Muscle of back (tissue), 11 donors: ENCODE data around the gene PPP6R2. TPM values are rescaled to one million over a fixed set of nuclear protein-coding genes. Genes with fewer than 3 reads are reported as not detected.
A peak's percentile ranks its signal among the peaks of the same experiment; 100 is the strongest.

Experiments used
- DNase-seq, 3 donors: peaks; one replicate each; pipeline versions ENCODE4 v3.0.0 to v3.0.0-alpha.2; 2013
- polyA plus RNA-seq, 10 donors: library from polyadenylated mRNA; unstranded; fragments of 120-200 nt; gene quantifications; one replicate each; pipeline ENCODE4 v1.2.1, GENCODE V29; 2013; ENCODE audit not compliant: insufficient read length in 10 of 10

Gene PPP6R2
- polyA plus RNA-seq, 10 donors: 24.6 to 37.0 (median 31.5) TPM

DNA sequence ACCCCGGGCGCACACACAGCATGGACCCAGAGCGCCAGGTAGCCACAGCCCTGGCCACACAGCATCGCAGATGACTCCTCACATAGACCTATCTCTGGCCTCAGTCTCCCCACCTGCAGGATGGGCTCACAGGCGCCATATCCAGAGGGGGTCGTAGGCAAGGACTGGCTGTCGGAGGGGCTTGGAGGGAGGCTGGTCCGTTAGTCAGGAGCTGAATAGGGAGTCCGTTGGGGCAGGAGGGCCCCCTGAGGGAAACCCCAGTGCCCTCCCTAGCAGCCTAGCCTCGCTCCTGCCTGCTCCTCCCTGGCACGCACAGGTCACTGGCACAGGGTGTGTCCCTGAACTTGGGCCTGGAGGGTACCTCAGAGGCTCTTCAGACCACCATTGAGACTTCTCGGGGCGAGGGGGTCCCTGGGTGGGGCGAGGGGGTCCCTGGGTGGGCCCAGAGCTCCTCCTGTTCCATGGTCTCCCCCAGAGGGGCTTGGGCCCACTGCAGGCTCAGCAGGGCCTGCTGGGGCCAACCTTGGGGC, 37.7 kb upstream of the PPP6R2 start:
- no peak for DNase-seq

DNA sequence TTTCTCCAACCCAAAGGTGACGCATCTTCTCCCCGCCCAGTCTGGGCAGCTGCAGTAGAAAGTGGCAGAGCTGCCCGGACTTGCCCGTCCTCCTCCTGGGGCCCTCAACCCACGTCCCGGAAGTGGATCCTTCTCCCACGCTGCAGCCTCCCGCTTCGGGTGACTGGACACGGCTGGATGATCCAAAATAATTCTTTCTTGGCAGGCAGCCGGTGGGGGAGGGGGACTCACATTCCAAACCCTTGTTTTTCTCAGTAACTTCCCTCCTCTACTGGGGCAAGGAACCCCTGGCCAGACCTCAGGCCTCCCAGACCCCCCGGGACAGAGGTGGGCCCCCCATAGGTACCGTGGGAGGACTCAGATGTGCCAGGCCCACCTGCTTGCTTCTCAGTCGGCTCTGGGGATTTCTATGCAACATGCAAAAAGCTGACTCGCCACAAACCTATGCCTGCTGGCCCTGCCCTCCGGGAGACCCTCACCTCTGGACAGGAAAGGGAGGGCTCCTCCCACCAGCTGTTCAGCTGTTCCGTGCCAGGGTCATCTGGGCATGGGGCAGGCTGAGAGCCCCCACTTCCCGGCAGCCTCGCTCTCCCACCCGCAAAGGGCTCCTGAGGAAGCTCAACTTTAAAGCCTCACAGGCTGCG, 37.1 kb upstream of the PPP6R2 start:
- DNase-seq: peak; percentile 79 to 89 (median 85)

DNA sequence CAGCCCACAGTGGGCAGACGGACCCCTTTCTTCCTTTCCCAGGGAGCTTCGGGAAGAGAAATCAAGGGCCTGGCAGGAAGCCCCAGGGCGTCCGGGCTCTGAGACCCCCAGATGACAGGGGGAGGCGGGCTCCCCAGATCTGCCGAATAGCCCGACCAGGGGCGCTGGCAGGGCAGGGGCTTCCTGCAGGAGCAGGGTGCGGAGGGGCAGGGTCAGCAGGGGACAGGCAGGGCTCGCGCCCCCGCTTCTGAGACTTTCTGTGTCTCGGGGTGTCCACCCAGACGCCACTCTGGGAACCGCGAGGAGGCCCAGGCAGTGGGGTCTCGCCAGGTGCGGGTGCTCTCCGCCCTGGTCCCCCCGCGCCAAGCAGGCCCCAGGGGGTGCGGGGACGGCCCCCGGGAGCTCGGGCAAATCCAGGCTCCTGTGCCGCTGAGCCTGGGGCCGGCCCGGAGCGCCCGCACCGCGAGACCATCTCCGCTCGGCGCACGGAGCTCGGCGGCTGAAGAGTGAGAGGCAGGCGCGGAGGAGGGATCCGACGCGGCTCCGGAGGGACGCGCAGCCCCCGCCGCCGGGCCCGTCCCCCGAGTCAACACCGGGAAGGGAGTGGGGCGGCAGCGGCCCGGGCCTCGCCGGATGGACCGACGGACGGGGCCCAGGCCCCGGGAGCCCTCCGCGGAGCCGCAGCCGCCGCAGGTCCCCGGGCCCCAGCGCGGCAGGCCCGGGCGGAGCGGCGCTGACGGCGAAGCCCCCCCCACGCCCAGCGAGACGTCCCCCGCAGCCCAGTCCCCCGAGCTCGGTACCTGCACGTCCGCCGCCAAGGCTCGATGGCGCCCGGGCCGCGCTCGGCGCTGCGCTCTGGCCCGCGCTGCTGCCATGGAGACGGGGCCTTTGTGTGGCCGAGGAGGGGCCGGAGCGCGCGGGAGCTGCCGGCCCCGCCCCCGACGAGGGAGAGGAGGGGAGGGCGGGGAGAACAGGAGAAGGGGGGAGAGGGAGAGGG, 36.1 kb upstream of the PPP6R2 start, which contains the start of gene PLXNB2:
Gene PLXNB2 (minus strand): TSS at position 894 of the 997 bp plus-strand sequence. CDS start 17,062 bp downstream, outside the sequence.
- peak; percentile 83 to 94 (median 91) for DNase-seq

DNA sequence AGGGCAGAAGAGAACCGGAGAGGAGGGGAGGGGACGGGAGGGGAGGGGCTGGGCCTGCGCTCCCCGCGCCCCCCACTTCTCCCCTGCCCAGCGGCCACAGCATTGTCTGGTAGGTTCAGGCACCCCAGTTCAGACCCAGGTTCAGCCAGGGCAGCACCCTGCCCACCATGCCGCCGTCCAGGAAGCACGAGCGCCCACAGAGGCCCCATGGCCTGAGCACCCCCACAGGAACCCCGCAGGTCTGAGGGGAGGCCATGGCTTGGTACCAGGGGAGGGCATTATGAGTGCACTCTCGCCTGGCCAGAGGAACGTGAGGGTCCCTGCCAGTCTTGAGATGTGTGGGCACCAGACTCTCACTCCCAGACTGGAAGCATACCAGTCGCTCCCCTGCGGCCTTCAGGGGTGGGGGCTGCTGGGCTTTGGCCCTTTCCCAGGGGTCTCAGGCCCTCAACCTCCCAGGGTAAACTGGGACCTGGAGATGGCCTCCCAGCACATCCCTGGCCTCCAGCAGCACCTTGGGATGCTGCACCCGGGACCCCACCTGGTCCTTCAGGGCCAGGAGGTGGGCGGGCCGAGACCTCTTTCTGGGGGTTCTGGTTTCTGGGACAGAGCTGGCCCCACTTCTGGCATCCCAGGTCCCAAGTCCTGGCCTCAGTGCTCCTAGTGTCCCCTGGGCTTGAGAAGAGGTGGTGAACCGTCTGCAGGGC, 35.1 kb upstream of the PPP6R2 start:
- DNase-seq: peak in 1 of 3 donors; percentile 69

DNA sequence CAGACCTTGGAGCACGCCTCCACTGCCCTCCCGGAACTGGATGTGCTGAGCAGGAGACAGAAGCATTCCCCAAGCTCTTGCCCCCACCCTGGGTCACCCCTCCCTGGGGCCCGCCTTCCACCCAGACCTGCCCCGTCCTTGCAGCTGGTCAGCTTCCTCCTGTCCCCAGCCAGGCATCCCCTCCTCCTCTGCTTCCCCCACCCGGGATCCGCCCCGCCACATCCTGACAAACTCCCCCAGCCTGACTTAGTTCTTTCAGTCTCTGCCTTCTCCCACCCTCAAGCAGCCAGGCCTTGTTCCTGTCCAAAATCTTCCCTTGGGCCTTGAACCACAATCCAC, 34.6 kb upstream of the PPP6R2 start:
- DNase-seq: peak in 1 of 3 donors; percentile 80

DNA sequence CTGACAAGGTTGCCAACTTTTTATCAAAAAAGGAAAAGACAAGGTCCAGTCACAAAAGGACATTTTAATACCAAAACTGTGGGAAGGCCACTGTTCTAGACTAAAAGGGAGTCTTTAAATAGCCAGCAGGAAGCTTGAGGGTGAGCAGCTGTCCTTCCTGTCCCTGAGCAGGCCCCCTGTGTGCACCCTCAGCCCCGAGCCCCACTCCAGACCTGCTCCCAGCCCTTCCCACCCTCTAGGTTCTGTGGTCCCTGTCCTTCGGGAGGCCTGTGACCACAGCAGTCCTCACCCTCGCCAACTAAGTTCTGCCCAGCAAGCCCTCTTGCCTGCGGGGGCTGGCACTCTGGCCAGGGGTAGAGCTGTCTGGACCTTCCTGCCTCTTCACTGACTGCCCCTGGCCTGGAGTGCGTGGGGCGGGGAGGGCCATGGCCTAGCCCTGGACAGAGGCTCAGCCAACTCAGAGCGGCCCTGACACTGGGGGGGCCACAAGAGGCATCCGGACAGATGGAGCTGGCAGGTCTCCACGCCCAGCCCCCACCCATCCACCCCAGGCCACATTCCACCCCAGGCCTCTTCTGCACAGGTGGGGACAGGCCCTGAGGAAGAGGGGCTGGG, 34.0 kb upstream of the PPP6R2 start:
- DNase-seq: peak in 1 of 3 donors; percentile 56

DNA sequence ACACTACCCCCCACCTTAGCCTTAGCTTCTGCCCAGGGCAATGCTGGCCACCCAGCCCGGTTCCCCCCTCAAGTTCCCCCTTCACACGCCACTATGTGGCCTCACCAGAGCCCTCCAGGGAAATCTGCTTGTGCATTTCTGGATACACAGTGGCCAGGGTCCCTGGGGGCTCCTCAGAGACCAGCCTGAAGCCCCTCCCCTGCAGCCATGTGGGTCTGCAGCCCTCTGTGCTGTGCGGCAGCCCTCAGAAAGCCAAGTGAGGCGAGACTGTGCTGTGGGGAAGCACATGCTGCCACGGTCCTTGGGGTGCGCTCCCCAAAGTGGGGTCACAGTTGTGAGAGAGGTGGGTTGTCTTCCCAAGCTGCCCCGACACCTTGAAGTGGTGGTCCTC, 33.5 kb upstream of the PPP6R2 start:
- no peak for DNase-seq

DNA sequence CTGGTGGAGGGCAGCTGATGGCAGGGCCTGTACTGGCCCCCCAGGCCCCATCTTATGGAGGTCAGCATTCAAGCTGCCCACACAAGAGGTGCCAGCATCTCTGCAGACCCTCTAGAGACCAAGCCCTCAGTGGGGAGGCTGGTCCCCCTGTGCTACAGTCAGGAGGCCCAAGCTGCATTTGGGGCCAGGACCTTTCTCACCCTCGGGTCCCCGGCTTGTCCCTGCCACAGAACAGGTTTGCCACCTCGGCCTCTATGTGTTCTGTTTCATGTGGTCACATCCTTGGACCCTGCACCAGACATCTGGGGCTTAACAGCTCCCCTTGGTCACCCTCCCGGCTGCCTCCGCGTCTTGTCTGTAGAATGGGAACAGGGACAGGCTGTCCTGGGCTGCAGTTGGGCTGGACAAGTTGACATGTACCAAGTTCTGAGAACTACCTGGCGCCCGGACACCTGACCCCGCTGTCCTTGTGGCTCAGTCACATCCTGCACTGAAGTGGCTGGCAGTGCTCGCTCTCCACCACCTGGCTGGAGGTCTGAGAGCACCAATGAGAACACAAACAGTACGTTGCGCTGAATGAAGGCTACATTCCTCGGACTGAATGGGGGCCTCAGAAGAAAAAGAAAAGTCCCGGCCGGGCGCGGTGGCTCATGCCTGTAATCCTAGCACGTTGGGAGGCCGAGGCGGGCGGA, 33.0 kb upstream of the PPP6R2 start:
- no peak for DNase-seq

DNA sequence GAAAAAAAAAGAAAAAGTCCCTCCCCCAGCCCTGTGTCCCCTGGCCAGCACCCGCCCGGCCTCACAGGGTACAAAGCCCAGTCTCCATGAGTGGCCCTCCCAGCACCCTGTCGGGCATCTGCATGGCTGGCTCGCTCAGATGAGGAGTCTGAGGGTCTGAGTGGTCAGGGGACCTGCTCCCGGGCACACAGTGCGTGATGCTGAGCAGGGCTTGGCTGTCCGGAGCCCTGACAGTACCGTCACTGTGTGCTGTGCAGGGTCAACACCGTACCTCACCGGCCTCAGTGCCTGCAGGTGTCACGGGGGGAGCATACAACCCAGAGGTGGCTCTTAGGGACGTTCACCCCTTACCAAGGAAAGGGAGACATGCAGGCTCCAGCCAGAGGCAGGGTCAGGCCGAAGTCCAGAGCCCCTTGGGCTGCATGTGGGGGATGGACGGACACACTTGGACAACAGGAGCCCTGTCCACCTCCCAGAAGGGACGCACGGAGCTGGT, 32.1 kb upstream of the PPP6R2 start:
- DNase-seq: no peak

DNA sequence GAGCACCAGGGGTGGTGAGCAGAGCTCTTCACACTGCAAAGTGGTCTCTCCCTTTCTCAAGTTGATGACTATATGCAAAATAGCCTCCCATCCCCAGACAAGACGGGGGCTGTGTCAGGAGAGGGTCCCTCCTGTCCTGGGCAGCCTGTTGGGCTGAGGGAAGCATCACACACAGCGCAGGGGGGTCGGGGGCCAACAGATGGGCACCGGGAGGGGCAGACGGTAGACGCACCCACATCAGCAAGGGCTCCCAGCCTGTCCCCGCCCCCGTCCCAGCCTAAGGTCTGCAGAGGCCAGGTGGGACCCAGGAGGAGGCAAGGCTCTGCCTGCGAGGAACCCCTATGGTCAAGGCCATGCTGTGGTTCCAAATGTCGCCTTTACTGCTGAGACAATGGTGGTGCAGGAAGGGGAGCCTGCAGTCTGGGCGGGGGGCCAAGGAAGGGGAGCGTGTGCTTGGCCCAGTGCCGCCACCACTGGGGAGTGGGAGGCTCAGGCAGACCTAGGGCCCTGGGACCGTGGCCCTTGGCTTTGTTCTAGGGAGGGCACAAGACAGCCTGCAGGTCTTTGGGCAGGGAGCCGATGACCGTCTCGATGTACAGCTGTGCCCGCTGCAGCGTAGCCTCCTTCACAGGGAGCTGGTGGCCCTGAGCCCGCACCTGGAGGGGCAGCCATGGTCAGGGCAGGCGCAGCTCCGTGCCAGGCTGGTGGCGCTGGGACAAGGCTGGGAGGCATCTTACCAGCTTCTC, 31.3 kb upstream of the PPP6R2 start:
- no peak for DNase-seq

DNA sequence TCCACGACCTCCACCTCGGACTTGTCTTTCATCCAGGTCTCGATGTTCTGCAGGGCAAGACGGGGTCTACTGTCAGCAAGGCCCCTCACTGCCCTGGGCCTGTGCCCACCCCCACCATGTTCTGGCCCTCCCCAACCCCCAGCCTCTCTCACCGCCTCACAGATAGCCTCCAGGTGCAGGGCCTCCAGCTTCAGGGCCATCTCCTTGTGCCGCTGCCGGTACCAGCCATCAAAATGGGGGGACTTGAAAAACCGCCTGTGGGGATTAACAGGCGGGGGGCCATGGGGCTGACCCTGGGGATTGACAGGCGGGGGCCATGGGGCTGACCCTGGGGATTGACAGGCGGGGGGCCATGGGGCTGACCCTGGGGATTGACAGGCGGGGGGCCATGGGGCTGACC, 30.8 kb upstream of the PPP6R2 start:
- DNase-seq: no peak

DNA sequence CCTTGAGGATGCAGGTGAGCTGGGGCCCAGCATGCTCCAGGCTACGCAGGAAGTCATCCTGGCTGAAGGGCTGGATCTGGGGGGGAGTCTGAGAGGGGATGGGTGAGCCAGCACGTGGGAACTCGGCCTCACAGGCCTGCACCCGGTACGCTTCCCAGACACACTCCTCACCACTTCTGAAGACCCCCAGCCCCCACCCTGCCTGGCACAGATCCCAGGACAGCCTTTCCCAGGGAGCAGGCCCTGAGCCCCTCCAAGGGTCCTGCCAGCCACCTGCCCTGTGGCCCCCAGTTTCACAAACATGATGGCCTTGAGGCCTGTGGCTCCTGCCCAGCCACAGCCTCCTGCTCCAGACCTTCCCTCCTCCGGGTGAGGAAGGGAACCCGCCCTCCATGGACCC, 30.1 kb upstream of the PPP6R2 start:
- DNase-seq: no peak

DNA sequence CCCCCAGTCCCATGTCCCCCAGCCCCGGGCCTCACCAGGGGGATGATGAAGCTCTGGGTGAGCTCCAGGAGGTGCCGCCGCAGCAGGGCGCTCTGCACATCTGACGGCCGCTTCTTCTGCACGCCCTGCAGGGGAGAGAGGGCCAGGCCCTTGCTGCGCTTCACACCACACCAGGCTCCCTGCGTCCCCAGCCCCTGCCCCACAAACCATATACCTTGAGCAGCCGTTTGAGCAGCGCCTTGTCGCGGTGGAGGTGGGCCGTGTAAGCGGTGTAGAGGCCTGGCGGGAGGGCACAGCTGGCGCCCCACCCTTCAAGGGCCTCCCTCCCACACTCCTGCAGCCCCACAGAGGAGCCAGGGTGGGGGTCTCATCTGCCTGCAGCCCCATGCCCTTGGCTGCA, 29.5 kb upstream of the PPP6R2 start:
- no peak for DNase-seq

DNA sequence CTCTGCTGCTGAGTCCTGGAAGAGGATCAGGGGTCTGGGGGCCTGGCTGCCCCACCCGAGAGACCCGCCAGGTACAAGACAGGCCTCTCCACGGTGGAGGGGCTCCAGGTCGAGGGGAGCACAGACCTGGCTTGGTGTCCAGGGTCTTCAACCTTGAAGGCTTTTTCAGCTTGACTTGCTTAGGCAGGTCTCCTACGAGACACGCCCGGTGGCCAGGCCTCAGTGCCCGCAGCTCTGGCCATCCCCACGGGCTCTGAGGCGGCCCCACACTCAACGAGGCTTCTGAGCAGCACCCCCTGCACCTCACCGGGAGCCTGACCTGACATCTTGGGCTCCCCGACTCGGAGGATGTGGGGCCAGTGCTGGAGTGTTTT, 29.1 kb upstream of the PPP6R2 start:
- DNase-seq: no peak

DNA sequence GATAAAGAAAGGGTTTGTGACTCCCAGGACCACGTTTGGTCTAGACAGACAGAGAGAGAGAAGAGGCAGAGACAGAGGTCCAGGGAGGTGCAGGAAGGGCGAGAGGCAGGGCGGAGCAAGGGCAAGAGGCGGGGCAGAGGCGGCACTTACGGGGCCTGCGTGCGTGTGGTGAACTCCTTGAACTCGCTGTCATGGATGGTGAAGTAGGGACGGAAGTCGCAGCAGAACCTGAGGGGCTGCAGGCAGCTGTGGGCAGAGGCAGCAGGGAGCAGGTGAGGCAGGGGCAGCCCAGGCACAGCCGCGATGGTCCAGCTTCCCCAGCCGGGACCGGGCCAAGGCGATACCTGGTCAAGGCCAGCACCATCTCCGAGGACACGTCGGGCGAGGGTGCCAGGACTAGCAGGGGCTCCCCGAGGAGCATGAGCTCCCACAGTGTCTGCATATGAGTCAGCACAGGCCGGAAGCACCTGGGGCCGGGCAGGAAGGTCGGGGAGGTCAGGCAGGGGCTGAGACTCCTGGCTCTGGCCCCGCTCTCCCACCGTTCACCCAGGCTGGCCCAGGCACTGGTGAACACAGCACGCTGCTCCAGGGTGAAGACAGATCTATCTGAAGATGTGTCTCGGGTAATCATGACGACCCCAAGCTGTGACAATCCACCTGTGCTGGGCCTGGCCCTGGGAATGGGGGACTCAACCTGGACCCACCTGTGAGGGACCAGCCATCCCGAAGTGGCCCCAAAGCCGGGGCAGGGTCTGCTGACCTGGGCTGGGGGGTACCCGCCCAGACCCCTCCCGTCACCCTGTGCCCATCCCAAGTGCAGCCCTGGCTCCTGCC, 28.5 kb upstream of the PPP6R2 start:
- DNase-seq: no peak

DNA sequence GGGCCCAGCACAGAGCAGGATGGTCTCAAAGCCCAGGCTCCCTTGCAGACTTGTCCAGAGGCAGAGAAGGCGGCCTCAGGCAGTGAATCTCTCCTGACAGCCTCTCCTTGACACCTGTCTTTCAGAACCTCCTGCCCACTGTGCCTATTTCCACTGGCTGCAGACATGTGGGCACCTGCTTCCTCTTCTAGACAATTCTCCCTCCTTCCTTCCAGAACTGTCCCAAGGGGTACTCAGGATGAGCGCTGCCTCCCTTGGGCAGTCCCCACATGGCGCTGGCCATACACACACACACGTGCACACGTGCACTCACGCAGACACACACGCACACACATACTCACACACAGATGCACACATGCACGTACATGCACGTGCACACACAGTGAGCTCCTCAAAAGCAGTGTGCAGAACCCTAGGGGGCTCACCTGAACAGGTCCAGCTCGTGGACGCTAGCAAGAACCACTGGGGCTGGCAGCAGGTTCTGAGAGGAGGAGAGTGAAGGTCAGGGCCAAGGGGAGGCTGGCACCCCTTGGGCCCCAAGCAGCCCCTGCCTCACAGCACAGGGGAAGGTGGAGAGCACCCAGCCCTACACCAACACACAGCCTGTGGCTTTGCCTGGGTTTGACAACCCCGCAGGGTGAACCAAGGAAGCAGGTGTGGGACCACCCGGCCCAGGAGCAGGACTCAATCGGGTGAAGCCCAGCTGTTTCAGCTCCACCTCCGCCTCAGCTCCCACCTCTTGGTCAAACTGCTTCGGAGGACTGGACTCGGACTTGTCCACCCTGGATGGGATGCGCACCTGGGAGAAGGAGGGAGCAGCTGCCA, 27.6 kb upstream of the PPP6R2 start:
- no peak for DNase-seq

DNA sequence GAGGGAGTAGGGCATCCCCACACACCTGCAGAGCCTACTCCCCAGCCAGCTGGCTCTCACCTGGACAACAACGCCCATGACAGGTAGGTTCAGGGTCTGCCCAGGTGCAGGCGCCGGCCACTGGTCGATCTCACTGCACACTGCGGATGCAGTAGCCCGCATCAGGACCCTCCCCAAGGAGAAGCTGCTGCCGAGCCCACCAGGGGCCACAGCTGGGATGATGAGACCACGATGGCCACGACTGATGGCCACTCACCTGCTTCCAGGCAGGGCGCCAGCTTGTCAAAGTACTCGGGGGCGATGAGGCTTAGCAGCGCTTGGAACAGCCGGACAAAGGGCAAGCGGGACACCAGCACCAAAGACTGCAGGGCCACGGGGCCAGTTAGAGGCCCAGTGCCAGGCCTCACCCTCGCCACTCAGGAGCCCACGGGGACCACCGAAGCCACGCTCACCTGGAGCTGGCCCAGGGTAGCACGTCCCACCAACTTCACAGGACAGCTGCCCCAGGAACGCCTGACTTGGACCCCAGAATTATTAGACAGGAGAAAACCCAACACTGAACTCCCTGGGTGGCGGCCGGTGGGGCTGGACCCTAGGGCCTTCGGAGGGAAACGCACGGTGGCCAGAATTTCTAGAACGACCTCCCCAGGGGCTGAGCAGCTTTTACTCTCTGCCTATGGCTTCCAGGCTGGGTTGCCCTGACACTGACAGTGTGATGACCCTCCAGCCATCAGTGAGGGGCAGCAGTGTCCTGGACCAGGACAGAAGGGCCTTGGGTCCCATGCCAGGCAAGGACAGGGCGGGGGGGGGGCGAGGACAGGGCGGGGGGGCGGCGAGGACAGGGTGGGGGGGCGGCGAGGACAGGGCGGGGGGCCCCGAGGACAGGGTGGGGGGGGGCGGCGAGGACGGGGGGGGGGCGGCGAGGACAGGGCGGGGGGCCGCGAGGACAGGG, 26.7 kb upstream of the PPP6R2 start:
- DNase-seq: no peak
